ENCODE results near the gene TMEM134. TPM values are rescaled to one million over a fixed set of nuclear protein-coding genes. Genes with fewer than 3 reads are reported as not detected.
"Not testable (repeated sequence)": the region's sequence is repeated elsewhere in the genome, so short reads cannot be mapped to it uniquely, and the experiment has no call there.

The TMEM134 gene
- 100 to 1,000 TPM; 109 to 205 (median 145) TPM for total RNA-seq

GRCh38 chr11:67468759-67469507, at the start of gene TMEM134:
Gene TMEM134, minus strand, starts transcription at chr11:67469251. Its CDS starts 59 bp downstream, at chr11:67469192.
- Histone ChIP-seq H3K36me3 (peaks cover 0 to 21% (median 0%) of the 10 kb centered on the region in 3 donors), H3K27ac (peak within 1 kb of the TSS; percentile 94 to 97 (median 96)), H3K4me3 (peak within 1 kb of the TSS; percentile 84 to 94 (median 86)), H3K27me3 (no peaks in the 10 kb centered on the region), H3K9me3 (no peaks in the 10 kb centered on the region), H3K4me1 (peaks cover 33 to 62% (median 37%) of the 10 kb centered on the region in 3 donors)
- TF ChIP-seq POLR2A (IDR thresholded peaks at IDR 0.05) = peak in 3 of 4 donors; percentile 17 to 89 (median 69)
- TF ChIP-seq, protein P1, sequence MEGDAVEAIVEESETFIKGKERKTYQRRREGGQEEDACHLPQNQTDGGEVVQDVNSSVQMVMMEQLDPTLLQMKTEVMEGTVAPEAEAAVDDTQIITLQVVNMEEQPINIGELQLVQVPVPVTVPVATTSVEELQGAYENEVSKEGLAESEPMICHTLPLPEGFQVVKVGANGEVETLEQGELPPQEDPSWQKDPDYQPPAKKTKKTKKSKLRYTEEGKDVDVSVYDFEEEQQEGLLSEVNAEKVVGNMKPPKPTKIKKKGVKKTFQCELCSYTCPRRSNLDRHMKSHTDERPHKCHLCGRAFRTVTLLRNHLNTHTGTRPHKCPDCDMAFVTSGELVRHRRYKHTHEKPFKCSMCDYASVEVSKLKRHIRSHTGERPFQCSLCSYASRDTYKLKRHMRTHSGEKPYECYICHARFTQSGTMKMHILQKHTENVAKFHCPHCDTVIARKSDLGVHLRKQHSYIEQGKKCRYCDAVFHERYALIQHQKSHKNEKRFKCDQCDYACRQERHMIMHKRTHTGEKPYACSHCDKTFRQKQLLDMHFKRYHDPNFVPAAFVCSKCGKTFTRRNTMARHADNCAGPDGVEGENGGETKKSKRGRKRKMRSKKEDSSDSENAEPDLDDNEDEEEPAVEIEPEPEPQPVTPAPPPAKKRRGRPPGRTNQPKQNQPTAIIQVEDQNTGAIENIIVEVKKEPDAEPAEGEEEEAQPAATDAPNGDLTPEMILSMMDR (IDR thresholded peaks at IDR 0.05) = peak; percentile 27 to 56 (median 48)
- intact Hi-C loops (cut with DNase I) = no loop called here
- 0% methylated on average over 5 to 16 of the region's 76 CpGs for WGBS, 2 donors
- DNase-seq = peak; percentile 38

GRCh38 chr11:67517784-67518552, 48.9 kb upstream of the TMEM134 start:
- 77 to 93% methylated on average over 5 of the region's 10 CpGs for WGBS, 2 donors
- Histone ChIP-seq H3K27ac (no peak overlapping the region), H3K36me3 (no peaks in the 10 kb centered on the region), H3K9me3 (no peaks in the 10 kb centered on the region), H3K27me3 (peaks cover 0 to 33% (median 0%) of the 10 kb centered on the region in 4 donors), H3K4me3 (no peak overlapping the region), H3K4me1 (no peaks in the 10 kb centered on the region)
- no peak for DNase-seq
- TF ChIP-seq, protein P1 (IDR thresholded peaks at IDR 0.05) = no peak
- TF ChIP-seq POLR2A (IDR thresholded peaks at IDR 0.05) = no peak
- intact Hi-C loops (cut with DNase I) = no loop called here

DNA sequence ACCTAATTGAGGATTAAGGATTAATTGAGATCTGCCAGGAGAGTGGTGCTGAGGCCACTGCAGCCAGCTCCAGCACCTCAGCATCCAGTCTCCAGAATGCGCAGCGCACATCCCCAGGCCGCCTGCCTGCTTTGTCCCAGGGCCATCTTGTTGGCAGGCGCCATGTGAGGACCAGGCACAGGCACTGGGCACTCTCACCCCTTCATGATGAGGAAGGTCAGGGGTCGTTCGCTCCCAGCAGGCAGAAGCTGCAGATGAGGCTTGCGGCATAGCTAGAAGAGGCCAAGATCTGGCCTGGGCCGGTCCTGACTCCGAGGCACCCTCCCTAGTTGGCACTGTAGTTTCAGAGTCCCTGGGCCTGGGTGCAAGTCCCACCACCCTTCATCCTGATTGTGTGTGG, 47.8 kb upstream of the TMEM134 start:
- Histone ChIP-seq H3K27me3 (peaks cover 0 to 37% (median 0%) of the 10 kb centered on the region in 4 donors), H3K4me3 (no peak overlapping the region), H3K4me1 (no peaks in the 10 kb centered on the region), H3K27ac (no peak overlapping the region), H3K9me3 (no peaks in the 10 kb centered on the region), H3K36me3 (no peaks in the 10 kb centered on the region)
- WGBS, 2 donors = 77 to 100% methylated on average over 2 to 4 of the region's 9 CpGs
- TF ChIP-seq, protein P1 (IDR thresholded peaks at IDR 0.05) = no peak
- no peak for TF ChIP-seq POLR2A (IDR thresholded peaks at IDR 0.05)
- DNase-seq = no peak
- intact Hi-C loops (cut with DNase I) = no loop called here

DNA sequence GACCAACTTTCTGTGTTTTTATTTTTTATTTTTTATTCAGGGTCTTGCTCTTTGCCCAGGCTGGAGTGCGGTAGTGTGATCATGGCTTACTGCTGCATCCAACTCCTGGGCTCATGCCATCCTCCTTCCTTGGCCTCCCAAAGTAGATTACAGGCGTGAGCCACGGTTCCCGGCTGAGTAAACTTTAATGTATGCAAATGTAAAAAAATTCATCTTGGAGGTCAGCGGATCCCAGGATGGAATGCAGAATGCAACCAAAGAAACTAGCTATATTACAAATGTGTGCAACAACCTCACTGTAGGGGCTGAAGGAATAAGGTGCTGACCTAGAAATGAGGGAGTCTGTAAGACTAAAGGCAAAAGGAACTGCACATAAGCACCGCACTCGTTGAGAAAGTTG, 45.1 kb upstream of the TMEM134 start:
- TF ChIP-seq, protein P1 (IDR thresholded peaks at IDR 0.05) = no peak
- no peak for TF ChIP-seq POLR2A (IDR thresholded peaks at IDR 0.05)
- Histone ChIP-seq H3K4me1 (peaks cover 0 to 2% (median under 1%) of the 10 kb centered on the region in 3 donors), H3K27ac (no peak overlapping the region), H3K4me3 (no peak overlapping the region), H3K27me3 (peaks cover 0 to 51% (median 0%) of the 10 kb centered on the region in 4 donors), H3K9me3 (no peaks in the 10 kb centered on the region), H3K36me3 (no peaks in the 10 kb centered on the region)
- intact Hi-C loops (cut with DNase I) = no loop called here
- no peak for DNase-seq
- WGBS, 2 donors = 70 to 82% methylated on average over 4 to 7 of the region's 7 CpGs

GRCh38 chr11:67511558-67511957, 42.5 kb upstream of the TMEM134 start:
- H3K4me3 ChIP-seq; H3K27ac ChIP-seq; intact Hi-C loops (cut with DNase I); H3K9me3 ChIP-seq; H3K36me3 ChIP-seq; DNase-seq: not testable (repeated sequence)
- WGBS, 2 donors = 90 to 97% methylated on average over 3 of the region's 4 CpGs
- Histone ChIP-seq H3K27me3 (peaks cover 0 to 51% (median 0%) of the 10 kb centered on the region in 4 donors), H3K4me1 (peaks cover 15 to 21% (median 17%) of the 10 kb centered on the region in 3 donors)

Data from esophagus squamous epithelium (tissue), 5 donors.